HepG2 (cell line): ENCODE results near the gene VWA7. TPM values are rescaled to one million over a fixed set of nuclear protein-coding genes. Genes with fewer than 3 reads are reported as not detected.

Experiments used
- BRCA1 ChIP-seq: sonication (generic); formaldehyde crosslinking; IDR thresholded peaks from 2 replicates; pipeline ENCODE4 v1.4.0; 2020; ENCODE audit warnings: missing genetic modification reagents
- FOXA3 ChIP-seq: IDR thresholded peaks from 2 replicates; pipeline ENCODE4 v1.6.1; 2016; ENCODE audit warnings: missing genetic modification reagents, missing compliant biosample characterization
- GATA4 ChIP-seq: sonication (generic); IDR thresholded peaks from 2 replicates; pipeline ENCODE4 v1.6.1; 2016; ENCODE audit warnings: antibody characterized with exemption, low read depth, borderline replicate concordance
- GZF1 ChIP-seq: sonication (generic); formaldehyde crosslinking; IDR thresholded peaks from 2 replicates; pipeline ENCODE4 v1.5.1; 2020; ENCODE audit warnings: mild to moderate bottlenecking, missing genetic modification reagents
- KAT8 ChIP-seq: IDR thresholded peaks from 2 replicates; pipeline ENCODE4 v1.6.1; 2016; ENCODE audit warnings: missing genetic modification reagents, missing compliant biosample characterization
- PBX2 ChIP-seq: IDR thresholded peaks from 2 replicates; pipeline ENCODE4 v1.6.1; 2016; ENCODE audit warnings: control low read depth
- SP4 ChIP-seq: sonication (generic); formaldehyde crosslinking; IDR thresholded peaks from 2 replicates; pipeline ENCODE4 v1.8.1; 2023; ENCODE audit warnings: mild to moderate bottlenecking, missing genetic modification reagents
- TIGD3 ChIP-seq: sonication (generic); formaldehyde crosslinking; IDR thresholded peaks from 2 replicates; pipeline ENCODE4 v1.5.1; 2020; ENCODE audit warnings: mild to moderate bottlenecking, missing genetic modification reagents, borderline replicate concordance
- UBTF ChIP-seq: sonication (generic); formaldehyde crosslinking; IDR thresholded peaks from 2 replicates; pipeline ENCODE4 v1.4.0; 2020; ENCODE audit warnings: mild to moderate bottlenecking, missing genetic modification reagents
- ZBTB38 ChIP-seq: sonication (generic); formaldehyde crosslinking; IDR thresholded peaks from 2 replicates; pipeline ENCODE4 v1.5.1; 2020; ENCODE audit warnings: mild to moderate bottlenecking, missing genetic modification reagents
- ZIK1 ChIP-seq: sonication (generic); formaldehyde crosslinking; IDR thresholded peaks from 2 replicates; pipeline ENCODE4 v1.5.0; 2020; ENCODE audit warnings: mild to moderate bottlenecking, low read depth, missing genetic modification reagents, borderline replicate concordance
- ZNF205 ChIP-seq: IDR thresholded peaks from 2 replicates; pipeline ENCODE4 v1.6.1; 2018; ENCODE audit warnings: missing biosample characterization, missing genetic modification reagents
- ZNF577 ChIP-seq: sonication (generic); formaldehyde crosslinking; IDR thresholded peaks from 2 replicates; pipeline ENCODE4 v1.4.0; 2020; ENCODE audit warnings: mild to moderate bottlenecking, low read depth, missing genetic modification reagents, borderline replicate concordance
- ZNF724P ChIP-seq: sonication (generic); formaldehyde crosslinking; IDR thresholded peaks from 2 replicates; pipeline ENCODE4 v1.8.0; 2022; ENCODE audit warnings: missing genetic modification reagents, borderline replicate concordance
- ZSCAN31 ChIP-seq: sonication (generic); formaldehyde crosslinking; IDR thresholded peaks from 2 replicates; pipeline ENCODE4 v1.5.0; 2020; ENCODE audit warnings: low read depth, mild to moderate bottlenecking, missing genetic modification reagents
- polyA plus RNA-seq, 8 experiments: library from polyadenylated mRNA; depleted of rRNA in 3 of 8; stranded (reverse) in 7 of 8; unstranded in 1 of 8; fragments of >200 nt; fragmentation: Illumina TruSeq in 4 of 8; extraction: Trizol in 4 of 8; gene quantifications; 2 replicates each; pipeline versions ENCODE4 v1.2.1 to v1.2.3, GENCODE V29; 2011 to 2016; ENCODE audit warnings: low read depth in 4 of 8, missing spikeins in 1 of 8, mixed read lengths in 1 of 8; ENCODE audit not compliant: insufficient read depth in 1 of 8
- total RNA-seq, 5 experiments: library from RNA; depleted of rRNA; stranded (reverse); fragments of >200 nt; fragmentation: Illumina TruSeq; extraction: Trizol; gene quantifications; 2 replicates each; pipeline ENCODE4 v1.2.3, GENCODE V29; 2016; ENCODE audit warnings: low read depth in 1 of 5
- TF ChIP-seq, protein P1 (sequence below): sonication (generic); formaldehyde crosslinking; IDR thresholded peaks from 2 replicates; pipeline ENCODE4 v1.5.0; 2020; ENCODE audit warnings: mild to moderate bottlenecking, missing genetic modification reagents
- TF ChIP-seq, protein P2 (sequence below): sonication (generic); formaldehyde crosslinking; IDR thresholded peaks from 2 replicates; pipeline ENCODE4 v1.4.0; 2020; ENCODE audit warnings: missing genetic modification reagents
- TF ChIP-seq, protein P3 (sequence below): fragments of 450-650 bp; IDR thresholded peaks from 2 replicates; pipeline ENCODE4 v1.6.1; 2017
- TF ChIP-seq, protein P4 (sequence below): sonication (generic); formaldehyde crosslinking; IDR thresholded peaks from 2 replicates; pipeline ENCODE4 v1.4.0; 2020; ENCODE audit warnings: mild to moderate bottlenecking, missing genetic modification reagents

VWA7 gene
- total and polyA plus RNA-seq, 2 of the 13 experiments (the other 11 are each of a cell fraction or from before 2014, with no cell fraction given): 0.86 to 3.3 TPM

GRCh38 chr6:31769684-31770371, 7.3 kb downstream of the VWA7 start (continued):
- TF ChIP-seq, protein P1, sequence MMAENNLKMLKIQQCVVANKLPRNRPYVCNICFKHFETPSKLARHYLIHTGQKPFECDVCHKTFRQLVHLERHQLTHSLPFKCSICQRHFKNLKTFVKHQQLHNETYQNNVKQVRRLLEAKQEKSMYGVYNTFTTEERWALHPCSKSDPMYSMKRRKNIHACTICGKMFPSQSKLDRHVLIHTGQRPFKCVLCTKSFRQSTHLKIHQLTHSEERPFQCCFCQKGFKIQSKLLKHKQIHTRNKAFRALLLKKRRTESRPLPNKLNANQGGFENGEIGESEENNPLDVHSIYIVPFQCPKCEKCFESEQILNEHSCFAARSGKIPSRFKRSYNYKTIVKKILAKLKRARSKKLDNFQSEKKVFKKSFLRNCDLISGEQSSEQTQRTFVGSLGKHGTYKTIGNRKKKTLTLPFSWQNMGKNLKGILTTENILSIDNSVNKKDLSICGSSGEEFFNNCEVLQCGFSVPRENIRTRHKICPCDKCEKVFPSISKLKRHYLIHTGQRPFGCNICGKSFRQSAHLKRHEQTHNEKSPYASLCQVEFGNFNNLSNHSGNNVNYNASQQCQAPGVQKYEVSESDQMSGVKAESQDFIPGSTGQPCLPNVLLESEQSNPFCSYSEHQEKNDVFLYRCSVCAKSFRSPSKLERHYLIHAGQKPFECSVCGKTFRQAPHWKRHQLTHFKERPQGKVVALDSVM (CRISPR knock-in tag): no peak
- TF ChIP-seq UBTF (CRISPR knock-in tag): no peak
- peak; percentile 65; the same call in 1 of the 2 replicates for TF ChIP-seq ZBTB38
- no peak for TF ChIP-seq ZSCAN31 (CRISPR knock-in tag)
- TF ChIP-seq, protein P2, sequence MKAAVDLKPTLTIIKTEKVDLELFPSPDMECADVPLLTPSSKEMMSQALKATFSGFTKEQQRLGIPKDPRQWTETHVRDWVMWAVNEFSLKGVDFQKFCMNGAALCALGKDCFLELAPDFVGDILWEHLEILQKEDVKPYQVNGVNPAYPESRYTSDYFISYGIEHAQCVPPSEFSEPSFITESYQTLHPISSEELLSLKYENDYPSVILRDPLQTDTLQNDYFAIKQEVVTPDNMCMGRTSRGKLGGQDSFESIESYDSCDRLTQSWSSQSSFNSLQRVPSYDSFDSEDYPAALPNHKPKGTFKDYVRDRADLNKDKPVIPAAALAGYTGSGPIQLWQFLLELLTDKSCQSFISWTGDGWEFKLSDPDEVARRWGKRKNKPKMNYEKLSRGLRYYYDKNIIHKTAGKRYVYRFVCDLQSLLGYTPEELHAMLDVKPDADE: no peak
- peak; percentile 44; the same call in 1 of the 2 replicates for TF ChIP-seq FOXA3
- TF ChIP-seq ZNF724P (CRISPR knock-in tag): no peak
- no peak for TF ChIP-seq TIGD3 (CRISPR knock-in tag)
- no peak for TF ChIP-seq BRCA1 (CRISPR knock-in tag)
- no peak for TF ChIP-seq ZNF577 (CRISPR knock-in tag)
- TF ChIP-seq, protein P3, sequence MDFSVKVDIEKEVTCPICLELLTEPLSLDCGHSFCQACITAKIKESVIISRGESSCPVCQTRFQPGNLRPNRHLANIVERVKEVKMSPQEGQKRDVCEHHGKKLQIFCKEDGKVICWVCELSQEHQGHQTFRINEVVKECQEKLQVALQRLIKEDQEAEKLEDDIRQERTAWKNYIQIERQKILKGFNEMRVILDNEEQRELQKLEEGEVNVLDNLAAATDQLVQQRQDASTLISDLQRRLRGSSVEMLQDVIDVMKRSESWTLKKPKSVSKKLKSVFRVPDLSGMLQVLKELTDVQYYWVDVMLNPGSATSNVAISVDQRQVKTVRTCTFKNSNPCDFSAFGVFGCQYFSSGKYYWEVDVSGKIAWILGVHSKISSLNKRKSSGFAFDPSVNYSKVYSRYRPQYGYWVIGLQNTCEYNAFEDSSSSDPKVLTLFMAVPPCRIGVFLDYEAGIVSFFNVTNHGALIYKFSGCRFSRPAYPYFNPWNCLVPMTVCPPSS: no peak
- TF ChIP-seq KAT8 (CRISPR knock-in tag): peak; percentile 64; the same call in 1 of the 2 replicates
- no peak for TF ChIP-seq PBX2 (CRISPR knock-in tag)
- no peak for TF ChIP-seq GZF1 (CRISPR knock-in tag)
- no peak for TF ChIP-seq ZIK1 (CRISPR knock-in tag)
- 0 out of 2 replicates have a peak, but pooled peaks have one; percentile 38 for TF ChIP-seq ZNF205 (CRISPR knock-in tag)
- TF ChIP-seq, protein P4, sequence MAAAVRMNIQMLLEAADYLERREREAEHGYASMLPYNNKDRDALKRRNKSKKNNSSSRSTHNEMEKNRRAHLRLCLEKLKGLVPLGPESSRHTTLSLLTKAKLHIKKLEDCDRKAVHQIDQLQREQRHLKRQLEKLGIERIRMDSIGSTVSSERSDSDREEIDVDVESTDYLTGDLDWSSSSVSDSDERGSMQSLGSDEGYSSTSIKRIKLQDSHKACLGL (CRISPR knock-in tag): 0 out of 2 replicates have a peak, but pooled peaks have one; percentile 56
- peak; percentile 38; the same call in 1 of the 2 replicates for TF ChIP-seq SP4 (CRISPR knock-in tag)
- no peak for TF ChIP-seq GATA4
